Natural killer cell (primary cell): Measurements from ENCODE around the gene MUC2. TPM values are rescaled to one million over a fixed set of nuclear protein-coding genes. Genes with fewer than 3 reads are reported as not detected.

Source experiments
- ATAC-seq, 3 donors: fragments of 150-1000 bp in 2 of 3; fragments of 200-7000 bp in 1 of 3; cut with Tn5 transposase; 1 replicate in 1 of 3; 2 replicates in 2 of 3; pipeline ENCODE4 v1.10.0; 2021; ENCODE audit warnings: mild to moderate bottlenecking in 2 of 3, moderate library complexity in 2 of 3
- DNase-seq, 2 donors: peaks; one replicate each; pipeline versions ENCODE4 v3.0.0 to v3.0.0-alpha.2; 2013 to 2021; ENCODE audit warnings: mixed read lengths in 1 of 2
- H3K27ac ChIP-seq: one replicate; pipeline ENCODE4 v1.5.1; 2013; ENCODE audit warnings: mild to moderate bottlenecking, low read length
- H3K27me3 ChIP-seq: one replicate; pipeline ENCODE4 v1.6.1; 2013; ENCODE audit warnings: low read length; ENCODE audit not compliant: control insufficient read depth, insufficient read depth
- H3K36me3 ChIP-seq: one replicate; pipeline ENCODE4 v1.6.1; 2013; ENCODE audit warnings: low read length; ENCODE audit not compliant: control insufficient read depth, insufficient read depth
- H3K4me1 ChIP-seq: one replicate; pipeline ENCODE4 v1.6.1; 2013; ENCODE audit warnings: low read length; ENCODE audit not compliant: control insufficient read depth, insufficient read depth
- H3K4me3 ChIP-seq: one replicate; pipeline ENCODE4 v1.5.1; 2013; ENCODE audit warnings: low read length
- H3K9me3 ChIP-seq: one replicate; pipeline ENCODE4 v1.6.1; 2013; ENCODE audit warnings: low read length; ENCODE audit not compliant: control insufficient read depth, insufficient read depth
- H3K27ac Mint-ChIP-seq, 2 donors: one replicate each; pipeline ENCODE4 v1.8.0; 2022; ENCODE audit warnings: mild to moderate bottlenecking in 2 of 2, mixed read lengths in 2 of 2, moderate library complexity in 1 of 2
- H3K27me3 Mint-ChIP-seq, 2 donors: one replicate each; pipeline ENCODE4 v1.8.0; 2022; ENCODE audit warnings: low read depth in 2 of 2, mixed read lengths in 2 of 2
- H3K36me3 Mint-ChIP-seq: one replicate; pipeline ENCODE4 v1.8.0; 2022; ENCODE audit warnings: mixed read lengths
- H3K4me1 Mint-ChIP-seq, 2 donors: one replicate each; pipeline ENCODE4 v1.8.0; 2022; ENCODE audit warnings: mixed read lengths in 2 of 2
- H3K4me3 Mint-ChIP-seq: one replicate; pipeline ENCODE4 v1.8.0; 2022; ENCODE audit warnings: mild to moderate bottlenecking, moderate library complexity, mixed read lengths
- H3K9me3 Mint-ChIP-seq, 2 donors: one replicate each; pipeline ENCODE4 v1.8.0; 2022; ENCODE audit warnings: mixed read lengths in 2 of 2
- CTCF ChIP-seq: fragments of 200-600 bp; IDR thresholded peaks from one replicate; pipeline ENCODE4 v1.8.0; 2022; ENCODE audit warnings: antibody characterized with exemption
- WGBS: methylation state at CpG from one replicate; pipeline ENCODE4 v1.1.7; 2013; ENCODE audit warnings: missing lambda C conversion rate; ENCODE audit not compliant: insufficient coverage; 5-methylcytosine and 5-hydroxymethylcytosine counted together
- intact Hi-C: fragments of 100-400 bp; cut with micrococcal nuclease; formaldehyde crosslinking; loops from one replicate; pipeline ENCODE4 v1.14.2; 2022
- total RNA-seq, 4 donors: library from RNA; stranded (reverse); fragments of 120-200 nt in 1 of 4; gene quantifications; one replicate each; pipeline versions ENCODE4 v1.2.3 to v1.2.4, GENCODE V29; 2013 to 2022

Gene MUC2
- total RNA-seq, 3 donors from 2014 or later (not counting 1 experiment from before 2014, with no cell fraction given) = not detected

GRCh38 chr11:1087279-1087960, 12.7 kb downstream of the MUC2 start:
- H3K27ac ChIP-seq = no peak overlapping the region
- H3K36me3 Mint-ChIP-seq = no peaks in the 10 kb centered on the region
- DNase-seq = no peak
- H3K9me3 Mint-ChIP-seq = no peaks in the 10 kb centered on the region
- H3K27me3 Mint-ChIP-seq = no peaks in the 10 kb centered on the region
- no peaks in the 10 kb centered on the region for H3K4me1 Mint-ChIP-seq
- no peak for ATAC-seq
- no peaks in the 10 kb centered on the region for H3K27me3 ChIP-seq
- no peaks in the 10 kb centered on the region for H3K36me3 ChIP-seq
- H3K9me3 ChIP-seq = no peaks in the 10 kb centered on the region
- intact Hi-C loops = no loop called here
- 95% methylated on average over 17 of the region's 17 CpGs for WGBS
- H3K27ac Mint-ChIP-seq = no peak overlapping the region
- H3K4me3 Mint-ChIP-seq = no peak overlapping the region
- H3K4me3 ChIP-seq = no peak overlapping the region
- no peaks in the 10 kb centered on the region for H3K4me1 ChIP-seq
- no peak for TF ChIP-seq CTCF

- Mint-ChIP-seq H3K27me3 (no peaks in the 10 kb centered on the region), H3K36me3 (no peaks in the 10 kb centered on the region), H3K9me3 (no peaks in the 10 kb centered on the region), H3K27ac (no peak overlapping the region), H3K4me3 (no peak overlapping the region), H3K4me1 (no peaks in the 10 kb centered on the region)
- Histone ChIP-seq H3K4me1 (no peaks in the 10 kb centered on the region), H3K36me3 (no peaks in the 10 kb centered on the region), H3K27ac (no peak overlapping the region), H3K27me3 (no peaks in the 10 kb centered on the region), H3K9me3 (no peaks in the 10 kb centered on the region), H3K4me3 (no peak overlapping the region)
- intact Hi-C loops = no loop called here
- no peak for TF ChIP-seq CTCF
- ATAC-seq (no peak), DNase-seq (no peak)
- WGBS = 87% methylated on average over 33 of the region's 40 CpGs
These were observed 13.6 kb downstream of the MUC2 start for GRCh38 chr11:1087961-1088926.

GRCh38 chr11:1088927-1089737, 14.5 kb downstream of the MUC2 start:
- no peak for ATAC-seq

More at GRCh38 chr11:1088927-1089737, 14.5 kb downstream of the MUC2 start:
- Histone ChIP-seq H3K27me3 (no peaks in the 10 kb centered on the region), H3K4me3 (no peak overlapping the region), H3K4me1 (no peaks in the 10 kb centered on the region), H3K36me3 (no peaks in the 10 kb centered on the region), H3K27ac (no peak overlapping the region), H3K9me3 (no peaks in the 10 kb centered on the region)
- WGBS = 94% methylated on average over 33 of the region's 33 CpGs
- intact Hi-C loops = no loop called here
- TF ChIP-seq CTCF = no peak
- H3K27me3 Mint-ChIP-seq = no peaks in the 10 kb centered on the region
- H3K4me1 Mint-ChIP-seq = no peaks in the 10 kb centered on the region
- no peaks in the 10 kb centered on the region for H3K36me3 Mint-ChIP-seq
- H3K4me3 Mint-ChIP-seq = no peak overlapping the region
- H3K27ac Mint-ChIP-seq = no peak overlapping the region
- H3K9me3 Mint-ChIP-seq = no peaks in the 10 kb centered on the region
- no peak for DNase-seq
